ENCODE results near the gene RCOR3. TPM values are rescaled to one million over a fixed set of nuclear protein-coding genes. Genes with fewer than 3 reads are reported as not detected.
"Not testable (repeated sequence)": the region's sequence is repeated elsewhere in the genome, so short reads cannot be mapped to it uniquely, and the experiment has no call there.

The RCOR3 gene
- polyA plus RNA-seq (ENCODE audit: insufficient read length in 10 of 10), result 10 to 100 TPM; 33.9 to 63.4 (median 46.2) TPM
- long read RNA-seq, donor 1, full-length matches to known transcripts, result 5 of 5 reads
- long read RNA-seq, donor 1, partial matches to known transcripts, result 0 of 5 reads
- long read RNA-seq, donor 1, other reads (novel, unspliced or antisense), result 0 of 5 reads
- long read RNA-seq, donor 2, partial matches to known transcripts, result 0 of 2 reads
- long read RNA-seq, donor 2, other reads (novel, unspliced or antisense), result 0 of 2 reads
- long read RNA-seq, donor 3, result 0 reads
- long read RNA-seq, donor 4, full-length matches to known transcripts, result 4 of 4 reads
- long read RNA-seq, donor 4, partial matches to known transcripts, result 0 of 4 reads
- long read RNA-seq, donor 4, other reads (novel, unspliced or antisense), result 0 of 4 reads
- long read RNA-seq, donor 5, full-length matches to known transcripts, result 7 of 12 reads
- long read RNA-seq, donor 5, partial matches to known transcripts, result 5 of 12 reads
- long read RNA-seq, donor 5, other reads (novel, unspliced or antisense), result 0 of 12 reads
- long read RNA-seq, donor 6, partial matches to known transcripts, result 0 of 4 reads
- long read RNA-seq, donor 6, other reads (novel, unspliced or antisense), result 0 of 4 reads
- long read RNA-seq, donor 7, partial matches to known transcripts, result 0 of 2 reads
- long read RNA-seq, donor 7, other reads (novel, unspliced or antisense), result 0 of 2 reads
- long read RNA-seq, donor 8, full-length matches to known transcripts, result 2 of 2 reads
- long read RNA-seq, donor 8, partial matches to known transcripts, result 0 of 2 reads
- long read RNA-seq, donor 8, other reads (novel, unspliced or antisense), result 0 of 2 reads
- long read RNA-seq, donor 9, result 0 reads

GRCh38 chr1:211258756-211259637 lies at the start of gene RCOR3:
RCOR3 (plus strand) TSS chr1:211259366; CDS start chr1:211259561, 195 bp downstream.
- DNase-seq, result peak; percentile 91 to 96 (median 93)

GRCh38 chr1:211210052-211210451 lies 49.1 kb upstream of the RCOR3 start:
- DNase-seq, result no peak

DNA sequence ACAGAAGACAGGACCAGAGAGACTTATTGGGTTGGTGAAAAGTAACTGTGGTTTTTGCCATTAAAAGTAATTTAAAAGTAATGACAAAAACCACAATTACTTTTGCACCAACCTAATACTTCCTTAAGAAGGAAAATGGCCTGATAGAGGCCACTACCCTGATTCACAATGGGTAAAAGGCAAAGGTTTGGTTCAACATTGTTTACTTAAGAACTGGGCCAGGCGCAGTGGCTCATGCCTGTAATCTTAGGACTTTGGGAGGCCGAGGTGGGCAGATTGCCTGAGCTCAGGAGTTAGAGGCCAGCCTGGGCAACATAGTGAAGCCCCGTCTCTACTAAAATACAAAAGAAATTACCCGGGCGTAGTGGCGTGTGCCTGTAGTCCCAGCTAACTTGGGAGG lies 48.2 kb upstream of the RCOR3 start:
- DNase-seq, result no peak

GRCh38 chr1:211213702-211214101 lies 45.5 kb upstream of the RCOR3 start:
- DNase-seq, result no peak

GRCh38 chr1:211215577-211215976 lies 43.6 kb upstream of the RCOR3 start:
- no peak for DNase-seq

DNA sequence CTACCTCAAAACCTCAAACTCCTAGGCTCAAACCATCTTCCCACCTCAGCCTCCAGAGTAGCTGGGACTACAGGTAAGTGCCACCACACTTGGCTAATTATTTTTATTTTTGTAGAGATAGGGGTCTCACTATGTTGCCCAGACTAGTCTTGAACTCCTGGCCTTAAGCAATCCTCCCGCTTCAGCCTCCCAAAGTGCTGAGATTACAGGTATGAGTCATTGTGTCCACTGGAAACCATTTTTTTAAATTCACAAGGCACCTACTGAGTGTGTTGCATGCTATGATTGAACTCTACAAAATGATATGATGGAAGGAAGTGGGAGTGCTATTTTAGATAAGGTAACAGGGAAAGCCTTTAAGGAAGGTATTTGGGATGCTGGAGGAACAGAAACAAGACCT lies 41.8 kb upstream of the RCOR3 start:
- no peak for DNase-seq

- DNase-seq, result not testable (repeated sequence)
Measured at GRCh38 chr1:211222469-211223234, 36.5 kb upstream of the RCOR3 start.

GRCh38 chr1:211228573-211229364 lies 30.4 kb upstream of the RCOR3 start:
- not testable (repeated sequence) for DNase-seq

GRCh38 chr1:211229365-211229759 lies 29.8 kb upstream of the RCOR3 start:
- no peak for DNase-seq

GRCh38 chr1:211231873-211232272 lies 27.3 kb upstream of the RCOR3 start:
- DNase-seq, result no peak

DNA sequence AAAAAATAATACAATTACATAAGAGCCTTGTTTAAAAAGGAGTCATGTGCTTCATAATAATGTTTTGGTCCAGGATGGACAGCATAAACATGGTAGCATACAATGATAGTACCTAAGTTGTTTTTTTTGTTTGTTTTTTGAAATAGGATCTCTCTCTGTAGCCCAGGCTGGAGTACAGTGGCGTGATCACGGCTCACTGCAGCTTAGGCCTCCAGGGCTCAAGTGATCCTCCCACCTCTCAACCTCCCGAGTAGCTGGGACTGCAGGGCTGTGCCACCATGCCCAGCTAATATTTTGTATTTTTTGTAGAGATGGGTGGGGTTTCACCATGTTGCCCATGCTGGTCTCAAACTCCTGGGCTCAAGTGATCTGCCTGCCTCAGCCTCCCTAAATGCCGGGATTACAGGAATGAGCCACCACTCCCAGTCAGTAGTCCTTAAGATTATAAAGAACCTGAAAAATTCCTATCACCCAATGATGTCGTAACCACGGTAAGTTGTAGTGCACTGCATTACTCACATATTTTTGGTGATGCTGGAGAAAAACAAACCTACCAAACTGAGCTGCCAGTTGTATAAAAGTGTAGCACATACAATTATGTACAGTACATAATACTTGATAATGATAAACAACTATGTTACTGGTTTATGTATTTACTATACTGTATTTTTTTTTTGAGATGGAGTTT lies 22.4 kb upstream of the RCOR3 start:
- DNase-seq, result no peak

DNA sequence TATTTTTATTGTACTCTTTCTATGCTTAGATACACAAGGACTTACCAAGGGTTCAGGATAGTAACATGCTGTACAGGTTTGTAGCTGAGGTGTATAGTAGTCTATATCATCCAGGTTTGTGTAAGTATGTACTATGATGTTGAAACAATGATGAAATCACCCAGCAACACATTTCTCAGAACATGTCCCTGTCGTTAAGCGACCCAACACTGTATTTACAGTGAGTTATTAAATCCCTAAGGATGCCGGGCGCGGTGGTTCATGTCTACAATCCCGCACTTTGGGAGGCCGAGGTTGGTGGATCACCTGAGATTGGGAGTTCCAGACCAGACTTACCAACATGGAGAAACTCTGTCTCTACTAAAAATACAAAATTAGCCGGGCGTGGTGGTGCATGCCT lies 21.6 kb upstream of the RCOR3 start:
- no peak for DNase-seq

DNA sequence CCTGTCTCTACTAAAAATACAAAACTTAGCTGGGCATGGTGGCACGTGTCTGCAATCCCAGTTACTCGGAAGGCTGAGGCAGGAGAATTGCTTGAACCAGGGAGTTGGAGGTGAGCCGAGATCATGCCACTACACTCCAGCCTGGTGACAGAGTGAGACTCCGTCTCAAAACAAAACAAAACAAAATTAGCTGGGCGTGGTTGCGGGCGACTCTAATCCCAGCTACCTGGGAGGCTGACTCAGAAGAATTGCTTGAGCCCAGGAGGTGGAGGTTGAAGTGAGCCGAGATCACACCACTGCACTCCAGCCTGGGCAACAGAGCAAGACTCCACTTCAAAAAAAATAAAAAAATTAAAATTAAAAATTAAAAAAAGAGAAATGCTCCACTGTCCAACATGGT lies 18.6 kb upstream of the RCOR3 start:
- DNase-seq, result not testable (repeated sequence)

DNA sequence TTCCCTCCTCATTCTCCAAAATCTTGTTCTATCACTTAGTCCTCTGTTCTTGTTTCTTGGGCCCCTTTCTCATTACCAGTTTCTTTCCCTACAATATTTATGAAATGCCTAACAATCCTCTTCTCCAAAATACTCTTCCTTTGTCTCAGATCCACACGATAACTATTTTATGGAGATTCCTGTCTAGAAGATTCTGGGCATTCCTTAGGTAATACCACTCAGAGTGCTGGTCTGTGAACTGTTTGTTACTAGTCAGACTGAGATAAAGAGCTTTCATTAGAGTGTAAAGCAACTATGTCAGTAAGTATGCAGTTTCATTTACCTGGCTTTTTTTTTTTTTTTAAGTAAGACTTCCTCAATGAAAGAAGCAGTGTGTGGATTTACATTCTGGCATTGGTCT lies 18.1 kb upstream of the RCOR3 start:
- DNase-seq, result no peak

GRCh38 chr1:211243639-211244038 lies 15.5 kb upstream of the RCOR3 start:
- not testable (repeated sequence) for DNase-seq

DNA sequence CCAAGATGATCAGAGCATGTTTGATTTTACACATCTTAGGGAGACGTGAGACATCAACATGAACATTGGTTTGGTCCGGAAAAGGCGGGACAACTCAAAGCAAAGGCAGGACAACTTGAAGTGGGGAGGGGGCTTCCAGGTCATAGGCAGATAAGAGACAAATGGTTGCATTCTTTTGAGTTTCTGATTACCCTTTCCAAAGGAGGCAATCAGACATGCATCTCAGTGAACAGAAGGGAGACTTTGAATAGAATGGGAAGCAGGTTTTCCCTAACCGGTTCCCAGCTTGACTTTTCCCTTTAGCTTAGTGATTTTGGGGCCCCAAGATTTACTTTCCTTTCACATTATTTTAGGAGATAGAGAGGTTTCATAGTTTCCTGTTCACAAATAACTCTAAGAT lies 12.6 kb upstream of the RCOR3 start:
- DNase-seq, result not testable (repeated sequence)

- DNase-seq, result no peak
Measured at GRCh38 chr1:211247921-211248320, 11.2 kb upstream of the RCOR3 start.

DNA sequence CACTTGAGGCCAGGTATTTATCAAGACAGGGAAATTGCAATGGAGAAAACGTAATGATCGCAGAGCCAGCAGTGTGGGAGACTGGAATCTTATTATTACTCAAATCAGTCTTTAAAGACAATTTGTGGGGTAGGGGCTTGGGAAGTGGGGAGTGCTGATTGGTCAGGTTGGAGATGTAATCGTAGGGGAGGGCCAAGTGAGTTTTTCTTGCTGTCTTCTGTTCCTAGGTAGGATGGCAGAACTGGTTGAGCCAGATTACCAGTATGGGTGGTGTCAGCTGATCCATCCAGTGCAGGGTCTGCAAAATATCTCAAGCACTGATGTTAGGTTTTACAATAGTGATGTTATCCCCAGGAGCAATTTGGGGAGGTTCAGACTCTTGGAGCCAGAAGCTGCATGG lies 9.6 kb upstream of the RCOR3 start:
- not testable (repeated sequence) for DNase-seq

DNA sequence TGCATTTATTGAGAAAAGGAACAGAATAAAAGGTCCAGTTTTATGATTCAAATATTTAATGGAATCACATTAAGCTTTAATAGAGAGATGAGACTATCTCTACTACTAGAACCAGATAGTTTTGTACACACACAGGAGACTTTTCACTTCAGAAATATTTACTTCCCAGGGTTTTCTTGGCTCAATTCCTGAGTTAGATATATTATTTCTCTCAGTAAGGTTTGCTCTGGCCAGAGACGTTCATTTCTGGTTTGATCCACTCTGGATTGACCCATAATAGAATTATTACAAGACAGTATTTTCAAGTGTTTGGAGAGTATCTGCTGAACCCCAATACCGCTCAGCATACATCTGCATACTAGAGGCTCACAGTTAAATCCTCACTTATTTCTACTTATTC lies 1.3 kb upstream of the RCOR3 start:
- DNase-seq, result peak in 1 of 3 donors; percentile 7

Measured in muscle of back (tissue), 13 donors.